Measurements from ENCODE around the gene C1QC.
"Not testable (repeated sequence)": the region's sequence is repeated elsewhere in the genome, so short reads cannot be mapped to it uniquely, and the experiment has no call there.

Gene C1QC

DNA sequence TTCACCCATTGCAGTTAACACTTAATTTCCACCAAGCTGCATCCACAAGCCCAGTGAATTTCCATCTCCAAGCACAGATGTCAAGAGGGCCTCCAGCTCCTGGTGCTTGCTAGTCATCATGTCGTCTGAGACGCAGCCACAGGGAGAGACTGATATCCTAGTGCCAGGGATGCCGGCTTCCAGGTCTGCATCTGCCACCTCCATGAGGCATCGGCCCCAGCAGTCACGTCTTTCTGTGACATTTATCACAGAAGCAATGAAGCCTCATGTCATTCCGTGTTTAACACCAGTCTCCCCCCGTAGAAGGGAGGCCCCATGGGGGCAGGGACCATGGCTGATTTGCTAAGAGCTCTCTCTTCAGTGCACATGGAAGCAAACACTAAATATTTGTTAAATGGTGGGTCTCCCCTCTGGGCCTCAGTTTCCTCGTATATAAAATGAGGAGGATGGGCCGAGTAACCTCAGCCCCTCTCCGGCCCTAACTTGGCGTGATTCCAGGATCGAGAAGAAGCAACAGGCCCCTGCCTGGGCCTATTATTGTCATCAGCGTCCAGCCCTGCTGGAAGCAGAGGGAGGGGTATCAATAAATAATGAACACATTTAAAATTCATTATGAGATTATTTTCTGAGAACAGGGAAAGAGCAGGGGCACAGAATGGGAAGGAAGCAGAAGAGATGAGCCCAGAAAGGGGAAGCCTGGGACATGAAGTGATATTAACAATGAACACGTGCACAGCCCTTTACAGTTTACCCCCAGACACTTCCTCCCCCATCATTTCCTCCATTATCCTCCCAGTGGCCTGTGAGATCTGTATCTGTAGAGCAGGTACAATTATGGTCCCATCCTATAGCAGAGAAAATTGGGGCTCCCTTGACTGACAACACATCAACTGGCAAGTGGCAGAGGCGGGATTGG, 8.8 kb downstream of the C1QC start:
- DNase-seq: no peak

DNA sequence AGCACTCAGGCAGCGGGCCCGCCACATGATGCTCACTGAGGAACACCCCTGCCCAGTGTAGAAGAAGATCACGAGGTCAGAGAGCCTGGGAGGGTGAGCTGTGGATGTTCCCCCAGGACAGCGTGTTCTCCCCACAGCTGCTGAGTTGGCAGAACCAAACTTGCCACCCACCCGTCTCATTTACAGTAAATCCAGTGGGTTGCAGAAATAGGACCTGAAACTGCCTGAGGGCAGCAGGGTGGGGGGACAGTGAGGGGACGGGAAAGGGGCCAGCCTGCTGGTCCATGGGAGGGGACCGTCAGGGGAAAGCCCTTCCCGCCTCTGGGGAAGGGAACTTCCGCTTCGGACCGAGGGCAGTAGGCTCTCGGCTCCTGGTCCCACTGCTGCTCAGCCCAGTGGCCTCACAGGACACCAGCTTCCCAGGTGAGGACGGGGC, 9.5 kb downstream of the C1QC start, which contains the start of gene C1QB:
C1QB (plus strand) TSS at position 356 of the 436 bp plus-strand sequence. CDS start 6,227 bp downstream, outside the sequence.
- DNase-seq: no peak

DNA sequence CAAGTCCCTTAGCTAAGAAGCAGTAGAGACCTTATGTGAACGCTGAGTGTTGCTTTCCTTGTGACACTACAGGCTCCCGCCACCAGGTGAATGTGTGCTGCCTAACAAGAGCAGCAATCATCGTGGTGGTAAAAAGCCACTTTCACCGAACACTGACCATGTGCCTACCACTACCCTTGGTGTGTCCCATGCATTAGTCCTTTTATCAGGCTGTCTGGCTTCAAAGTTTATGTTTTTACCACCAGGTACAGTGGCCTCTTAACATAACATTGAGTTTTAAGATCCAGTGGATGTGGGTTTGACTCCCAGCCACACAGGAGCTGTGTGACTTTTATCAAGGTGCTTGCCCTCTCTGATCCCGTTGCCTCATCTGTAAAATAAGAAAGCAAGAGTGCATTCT, 11.3 kb downstream of the C1QC start:
- DNase-seq: no peak

DNA sequence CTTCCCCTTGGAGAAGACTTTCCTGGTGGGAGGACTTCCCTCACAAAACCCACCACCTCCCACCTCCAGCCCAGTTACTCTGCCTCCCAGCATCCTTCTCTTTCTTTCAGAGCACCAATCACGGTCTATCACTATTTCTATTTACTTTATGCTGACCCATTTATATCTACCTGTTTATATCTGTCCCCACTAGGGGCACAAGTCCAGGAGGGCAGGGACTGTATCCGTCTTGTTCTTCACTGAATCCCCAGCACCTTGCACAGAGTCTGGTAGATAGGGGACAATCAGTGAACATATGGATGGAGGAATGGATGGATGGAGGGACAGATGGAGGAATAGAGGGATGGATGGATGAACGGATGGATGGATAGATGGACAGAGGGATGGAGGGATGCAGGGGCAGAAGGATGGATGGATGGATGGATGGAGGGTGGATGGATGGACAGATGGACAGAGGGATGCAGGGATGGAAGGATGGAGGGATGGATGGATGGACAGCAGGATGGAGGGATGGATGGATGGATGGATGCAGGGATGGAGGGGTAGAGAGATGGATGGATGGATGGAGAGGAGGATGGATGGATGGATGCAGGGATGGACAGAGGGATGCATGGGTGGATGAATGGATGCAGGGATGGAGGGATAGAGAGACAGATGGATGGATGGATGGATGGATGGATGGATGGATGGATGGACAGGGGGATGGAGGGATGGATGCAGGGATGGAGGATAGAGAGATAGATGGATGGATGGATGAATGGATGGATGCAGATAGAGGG, 15.1 kb downstream of the C1QC start:
- no peak for DNase-seq

DNA sequence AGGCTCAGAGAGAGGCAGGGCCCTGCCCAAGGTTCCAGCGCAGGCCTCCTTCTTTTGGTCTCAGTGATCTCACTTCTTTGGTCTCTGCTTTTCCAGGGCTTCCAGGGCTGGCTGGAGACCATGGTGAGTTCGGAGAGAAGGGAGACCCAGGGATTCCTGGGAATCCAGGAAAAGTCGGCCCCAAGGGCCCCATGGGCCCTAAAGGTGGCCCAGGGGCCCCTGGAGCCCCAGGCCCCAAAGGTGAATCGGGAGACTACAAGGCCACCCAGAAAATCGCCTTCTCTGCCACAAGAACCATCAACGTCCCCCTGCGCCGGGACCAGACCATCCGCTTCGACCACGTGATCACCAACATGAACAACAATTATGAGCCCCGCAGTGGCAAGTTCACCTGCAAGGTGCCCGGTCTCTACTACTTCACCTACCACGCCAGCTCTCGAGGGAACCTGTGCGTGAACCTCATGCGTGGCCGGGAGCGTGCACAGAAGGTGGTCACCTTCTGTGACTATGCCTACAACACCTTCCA, 17.3 kb downstream of the C1QC start:
- no peak for DNase-seq

DNA sequence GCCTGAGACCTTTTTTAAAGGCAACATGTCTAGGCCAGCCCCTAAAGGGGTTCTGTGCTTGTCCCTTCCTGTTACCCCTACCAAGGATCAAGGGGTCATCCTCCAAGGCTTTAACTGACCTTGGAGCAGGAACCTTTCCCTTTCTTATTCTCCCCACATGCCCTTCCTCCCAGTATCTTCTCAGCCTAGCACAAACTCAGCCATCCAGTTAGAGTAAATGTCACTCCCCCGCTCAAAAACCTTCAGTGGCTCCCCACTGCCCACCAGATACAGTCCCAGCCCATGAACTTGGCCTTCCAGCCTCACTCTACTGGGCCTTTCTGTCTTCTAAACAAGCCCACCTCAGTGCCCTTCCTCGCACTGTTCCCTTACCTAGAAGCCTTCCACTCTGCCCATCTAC, 18.4 kb downstream of the C1QC start:
- DNase-seq: no peak

DNA sequence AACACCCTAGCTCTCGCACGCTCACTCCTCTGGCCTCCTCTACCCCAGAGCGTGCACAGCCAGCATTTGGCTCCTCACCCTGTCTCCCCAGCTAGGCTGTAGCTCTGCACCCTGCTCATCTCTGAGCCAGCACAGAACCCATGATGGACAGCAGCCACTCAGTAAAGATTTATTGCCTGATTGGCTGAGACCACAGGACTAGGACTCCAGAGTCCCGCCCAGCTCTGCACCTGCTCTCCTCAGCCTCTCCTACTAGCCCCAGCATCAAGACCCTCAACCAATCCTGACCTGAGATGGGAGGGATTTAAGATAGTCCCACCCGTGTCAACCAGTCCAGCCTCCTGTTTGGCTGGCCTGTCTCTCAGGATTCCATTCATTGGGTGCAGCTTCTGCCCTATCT, 18.9 kb downstream of the C1QC start:
- DNase-seq: no peak

DNA sequence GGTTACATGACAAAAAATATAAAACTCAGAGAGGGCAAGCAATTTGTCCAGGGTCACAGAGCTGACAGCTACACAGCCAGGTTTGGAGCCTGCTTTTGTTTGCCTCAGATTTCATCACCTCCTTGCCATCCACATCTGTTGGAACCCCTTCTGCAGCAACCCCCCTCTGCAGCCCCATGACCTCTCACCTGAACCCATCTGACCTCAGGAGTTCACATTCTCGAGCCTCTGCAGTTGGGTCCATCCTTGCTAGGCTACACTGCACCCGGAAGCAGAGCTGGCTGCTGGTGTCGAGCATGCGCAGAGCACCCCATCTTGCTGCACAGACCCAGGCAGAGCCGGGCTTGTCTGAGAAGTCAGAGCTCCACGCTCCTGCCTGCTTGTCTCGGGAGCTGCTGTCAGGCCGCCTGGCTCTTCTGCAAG, 19.6 kb downstream of the C1QC start:
- DNase-seq: no peak

DNA sequence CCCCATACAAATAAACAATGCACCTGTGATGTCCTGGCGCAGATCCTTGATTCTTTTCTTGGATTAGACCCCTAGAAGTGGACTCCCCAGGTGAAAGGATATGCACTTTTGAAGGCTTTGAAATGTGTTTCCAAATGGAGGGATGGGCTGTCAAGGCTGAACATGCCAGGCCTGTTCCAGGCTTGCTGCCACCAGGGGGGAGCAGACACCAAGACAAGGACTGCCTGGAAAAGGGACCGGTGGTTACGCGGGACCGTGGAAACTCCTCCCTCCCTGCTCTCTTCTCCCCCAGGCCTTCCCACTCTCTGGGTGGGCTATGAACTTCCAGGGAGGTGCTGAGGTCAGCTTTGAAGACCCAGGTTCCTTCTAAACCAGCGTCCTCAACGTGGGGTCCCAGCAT, 22.3 kb downstream of the C1QC start:
- no peak for DNase-seq

DNA sequence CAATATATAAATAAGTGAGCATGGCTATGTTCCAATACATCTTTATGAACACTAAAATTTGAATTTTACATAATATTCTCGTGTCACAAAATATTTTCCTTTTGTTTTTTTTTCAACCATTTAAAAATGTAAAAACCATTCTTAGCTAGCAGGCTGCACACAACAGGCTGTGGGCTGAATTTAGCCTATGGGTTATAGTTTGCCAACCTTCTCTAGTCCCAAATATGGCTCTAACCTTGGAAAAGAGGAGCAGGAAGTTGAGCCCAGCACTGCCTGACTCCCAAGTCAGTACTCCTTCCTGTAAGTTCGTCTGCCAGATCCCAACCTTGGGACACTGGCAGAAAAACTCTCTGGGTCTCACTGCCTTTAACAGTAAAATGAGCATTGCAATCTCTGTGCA, 23.0 kb downstream of the C1QC start:
- DNase-seq: no peak

DNA sequence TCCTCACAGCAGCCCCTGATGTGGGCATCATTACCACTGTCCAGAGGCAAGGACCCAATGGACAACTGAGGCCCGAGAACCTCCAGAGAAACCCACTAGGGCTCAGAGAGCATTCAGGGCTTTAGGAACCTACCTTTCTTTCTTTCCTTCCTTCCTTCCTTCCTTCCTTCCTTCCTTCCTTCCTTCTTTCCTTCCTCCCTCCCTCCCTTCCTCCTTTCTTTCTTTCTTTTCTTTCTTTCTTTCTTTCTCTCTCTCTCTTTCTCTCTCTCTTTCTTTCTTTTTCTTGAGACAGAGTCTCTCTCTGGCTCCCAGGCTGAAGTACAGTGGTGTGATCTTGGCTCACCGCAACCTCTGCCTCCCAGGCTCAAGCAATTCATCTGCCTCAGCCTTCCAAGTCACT, 25.4 kb downstream of the C1QC start:
- DNase-seq: not testable (repeated sequence)

DNA sequence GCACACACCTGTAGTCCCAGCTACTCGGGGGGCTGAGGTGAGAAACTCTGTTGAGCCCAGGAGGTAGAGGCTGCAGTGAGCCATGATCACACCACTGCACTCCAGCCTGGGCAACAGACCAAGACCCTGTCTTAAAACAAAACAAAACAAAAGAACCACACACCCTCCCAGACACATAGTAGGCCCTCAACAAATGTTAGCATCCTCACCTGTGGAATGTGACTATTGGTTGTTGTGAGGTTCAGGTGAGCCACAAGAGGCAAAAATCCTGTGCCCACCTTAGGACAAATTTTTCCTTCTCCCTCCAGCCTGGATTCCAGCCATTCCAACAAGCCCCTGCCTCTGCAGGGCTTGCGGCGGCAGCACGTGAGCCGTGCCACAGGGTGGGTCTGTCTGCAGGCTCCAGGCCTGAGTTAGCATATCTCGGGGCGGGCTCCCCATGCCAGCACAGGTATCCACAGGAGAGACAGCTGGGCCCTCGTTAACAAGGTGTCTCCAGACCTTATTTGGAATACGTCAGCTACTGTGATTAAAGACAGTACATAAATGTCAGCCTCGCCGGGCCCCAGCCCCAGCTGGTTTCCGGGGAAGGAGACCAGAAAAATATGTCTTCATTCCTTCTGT, 27.0 kb downstream of the C1QC start:
- no peak for DNase-seq

DNA sequence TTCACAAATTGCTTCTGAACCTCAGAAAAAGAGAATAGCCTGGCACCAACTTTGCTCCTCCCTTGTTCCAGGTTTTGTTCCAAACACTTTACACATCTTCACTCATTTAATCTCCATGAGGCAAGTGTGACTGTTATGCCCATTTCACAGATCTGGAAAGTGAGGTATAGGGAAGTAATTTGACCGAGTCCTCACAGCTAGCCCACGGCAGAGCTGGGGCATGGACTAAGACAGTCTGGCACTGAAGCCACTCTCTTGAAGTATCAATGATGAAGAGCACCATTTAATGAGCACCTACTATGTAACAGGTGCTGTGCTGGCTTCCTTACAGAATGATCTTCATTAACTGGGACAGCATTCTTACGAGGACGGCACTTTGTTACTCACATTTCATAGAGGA, 28.6 kb downstream of the C1QC start:
- DNase-seq: no peak

DNA sequence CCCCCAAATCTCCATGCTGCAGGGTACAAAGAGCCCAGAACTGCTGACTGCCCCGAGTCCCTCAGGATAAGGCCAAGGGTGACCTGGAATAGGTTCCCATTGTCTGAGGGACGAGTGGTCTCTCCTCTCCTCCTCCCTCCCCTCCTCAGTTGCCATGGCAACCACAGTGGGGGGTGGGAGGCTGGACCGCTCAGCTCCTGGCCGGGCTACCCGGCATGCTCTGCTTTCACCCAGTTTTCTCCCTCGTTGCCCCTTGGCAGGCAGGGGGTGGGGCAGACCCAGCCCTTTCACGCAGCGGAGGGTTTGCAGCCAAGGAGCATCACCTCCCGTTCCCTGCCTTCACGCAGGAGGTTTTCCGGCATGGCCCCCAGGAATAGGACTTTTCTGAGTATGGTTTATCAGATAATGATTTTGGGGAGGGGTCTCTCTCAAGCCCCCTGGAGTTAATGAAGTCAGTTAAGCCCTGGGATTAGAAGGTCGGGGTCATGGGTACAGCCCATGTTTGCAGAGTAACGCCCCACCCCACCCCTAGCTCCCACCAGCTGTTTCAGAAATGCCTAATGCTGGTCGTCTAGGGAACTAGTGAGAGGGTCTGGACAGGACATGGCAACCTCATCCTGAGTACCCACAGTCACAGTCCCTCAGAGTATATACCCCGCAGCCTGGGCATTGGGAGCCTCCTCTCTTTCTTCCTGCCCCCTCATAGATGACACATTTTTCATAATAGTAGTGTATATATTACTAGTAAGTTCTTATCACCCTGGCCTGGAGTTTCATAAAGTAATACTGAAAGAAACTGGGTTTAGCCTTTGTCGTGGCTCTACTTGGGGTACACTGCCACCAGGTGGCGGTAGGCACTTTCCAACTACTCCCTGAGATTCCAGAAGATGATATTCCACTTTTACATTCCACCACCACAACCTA, 30.3 kb downstream of the C1QC start:
- DNase-seq: no peak

DNA sequence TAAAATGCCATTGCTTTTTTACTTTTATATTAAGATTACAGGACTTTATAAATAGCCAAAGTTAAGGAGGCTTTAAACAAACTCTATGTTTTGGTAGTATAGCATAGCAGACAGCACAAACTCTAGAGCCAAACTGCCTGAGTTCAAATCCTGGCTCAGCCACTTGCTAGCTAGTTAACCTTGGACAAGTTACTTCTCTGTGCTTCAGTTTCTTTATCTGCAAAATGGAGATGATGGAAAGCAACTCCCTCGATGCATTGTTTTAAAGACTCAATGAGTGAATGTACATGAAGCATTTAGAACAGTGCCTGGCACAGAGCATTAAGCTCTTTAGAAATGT, 30.9 kb downstream of the C1QC start:
- no peak for DNase-seq

DNA sequence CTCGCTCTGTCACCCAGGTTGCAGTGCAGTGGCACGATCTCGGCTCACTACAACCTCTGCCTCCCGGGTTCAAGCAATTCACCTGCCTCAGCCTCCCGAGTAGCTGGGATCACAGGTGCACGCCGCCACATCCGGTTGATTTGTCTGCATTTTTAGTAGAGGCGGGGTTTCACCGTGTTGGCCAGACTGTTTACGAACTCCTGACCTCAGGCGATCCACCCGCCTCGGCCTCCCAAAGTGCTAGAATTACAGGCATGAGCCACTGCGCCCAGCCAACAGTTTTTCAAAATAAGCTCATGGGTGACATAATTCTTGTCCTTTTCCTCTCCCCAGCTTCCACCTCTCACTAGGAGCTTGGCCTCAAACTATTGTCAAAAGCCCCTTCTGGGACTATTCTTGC, 32.7 kb downstream of the C1QC start:
- DNase-seq: not testable (repeated sequence)

DNA sequence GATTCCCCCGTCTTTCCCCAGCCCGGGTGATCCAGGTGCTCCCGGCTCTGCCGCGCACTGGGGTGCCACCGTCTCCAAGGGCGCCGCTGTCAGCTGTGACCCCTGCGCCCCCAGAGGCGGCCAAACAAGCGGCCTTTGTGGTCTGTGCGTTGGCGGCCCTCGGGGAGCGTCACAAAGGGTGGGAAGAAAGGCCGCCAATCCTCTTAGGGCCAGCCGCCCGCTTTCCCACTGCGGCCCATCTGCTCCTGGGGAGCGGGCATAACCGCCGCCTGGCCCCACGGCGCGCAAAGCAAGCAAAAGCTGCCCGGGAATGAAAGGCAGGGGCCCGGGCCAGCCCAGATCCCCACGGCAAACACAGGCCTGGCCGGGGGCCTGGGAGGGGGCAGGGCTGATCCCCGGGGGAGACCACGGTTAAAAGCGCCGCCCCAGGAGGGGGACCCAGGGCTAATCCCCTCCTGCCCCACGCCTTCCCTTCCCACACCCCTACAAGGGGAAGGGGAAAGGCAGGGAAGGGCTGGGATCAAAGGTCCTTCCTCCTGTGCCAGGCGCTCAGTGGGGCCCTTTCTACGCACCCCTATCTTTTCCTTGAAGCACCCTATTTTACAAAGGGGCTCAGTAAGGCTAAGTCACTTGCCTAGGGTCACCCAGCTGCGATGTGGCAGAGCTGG, 33.6 kb downstream of the C1QC start:
- DNase-seq: no peak

DNA sequence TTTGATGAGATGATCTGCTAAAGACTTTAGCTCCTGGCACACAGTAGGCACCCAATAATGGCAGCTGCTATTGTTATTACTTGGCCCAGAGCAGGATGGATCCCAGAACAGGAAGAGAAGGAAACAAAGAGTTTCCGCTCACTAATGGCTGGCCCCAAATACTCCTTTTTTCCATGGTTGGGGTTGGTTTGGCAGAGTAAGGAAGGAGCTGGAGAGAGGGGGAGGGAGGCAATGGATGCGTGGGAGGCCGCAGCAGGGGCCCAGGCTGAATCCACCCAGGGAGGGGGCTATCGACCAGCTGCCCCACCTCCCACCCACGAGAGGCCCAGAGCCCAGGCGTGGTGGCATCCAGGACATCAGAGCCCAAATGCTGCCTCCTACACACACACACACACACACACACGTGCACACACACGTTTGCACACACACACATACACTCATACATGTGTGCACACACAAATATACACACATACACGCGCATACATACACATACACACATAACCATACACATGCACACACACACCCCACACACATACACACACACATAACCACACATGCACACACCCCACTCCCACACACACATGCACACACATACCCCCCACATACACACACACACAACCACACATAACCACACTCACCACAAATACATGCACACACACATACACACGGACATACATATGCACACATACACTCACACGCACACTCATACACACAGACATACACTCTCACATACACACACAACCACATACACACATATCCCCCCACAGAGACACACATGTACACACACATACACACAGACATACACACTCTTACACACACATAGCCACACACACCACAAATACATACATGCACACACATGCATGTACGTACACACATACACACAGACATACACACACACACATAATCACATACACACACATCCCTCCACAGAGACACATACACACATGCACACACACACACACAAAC, 34.8 kb downstream of the C1QC start:
- DNase-seq: no peak

DNA sequence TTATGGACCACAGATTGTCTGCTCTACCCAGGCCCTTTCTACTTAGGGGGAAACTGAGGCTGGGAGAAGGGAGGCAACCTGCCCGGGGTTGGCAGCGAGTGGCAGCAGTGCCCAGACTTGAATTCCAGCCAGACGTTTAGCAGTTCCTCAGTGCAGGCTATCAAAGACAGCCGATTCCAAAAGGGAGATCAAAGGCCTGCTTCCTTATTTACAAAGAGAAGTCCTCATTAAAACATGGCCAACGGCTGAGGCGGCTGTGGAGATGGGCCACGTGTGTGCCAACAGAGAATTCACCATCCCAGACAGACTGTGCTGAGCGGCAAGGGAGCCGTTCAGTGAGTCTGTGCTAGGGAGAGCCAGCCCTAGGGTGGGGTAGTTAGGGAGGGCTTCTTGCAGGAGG, 37.3 kb downstream of the C1QC start:
- DNase-seq: no peak

DNA sequence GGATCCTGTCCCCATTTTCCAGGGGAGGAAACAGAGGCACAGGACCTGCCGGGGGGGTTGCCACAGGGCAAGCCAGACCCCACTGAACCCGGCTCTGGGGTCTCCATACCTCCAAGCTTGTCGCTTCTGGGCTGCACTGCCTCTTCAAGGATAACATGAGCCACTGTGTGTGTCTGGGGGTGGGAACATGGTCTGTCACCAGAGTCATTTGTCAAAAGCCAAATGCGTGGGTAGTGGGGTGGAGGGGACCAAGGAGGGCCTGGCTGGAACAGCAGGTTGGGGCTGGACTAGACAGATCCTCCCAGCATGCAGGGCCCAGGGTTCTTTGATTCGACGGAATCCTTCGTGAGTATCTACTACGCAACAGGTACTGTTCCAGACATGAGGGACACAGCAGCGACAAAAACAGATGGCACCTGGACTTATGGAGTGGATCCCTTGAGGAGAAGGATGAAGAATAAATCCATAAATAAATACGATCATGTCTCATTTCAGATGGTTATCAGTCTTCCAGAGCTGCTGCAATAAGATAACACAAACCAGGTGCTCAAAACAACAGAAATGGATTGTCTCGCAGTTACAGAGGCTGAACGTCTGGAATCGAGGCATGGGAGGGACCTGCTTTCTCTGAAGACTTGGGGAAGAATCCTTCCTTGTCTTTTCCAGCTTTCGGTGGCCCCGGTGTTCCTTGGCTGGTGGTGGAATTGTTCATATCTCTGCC, 38.3 kb downstream of the C1QC start:
- DNase-seq: no peak
